Measurements from ENCODE around the gene SERPINA9.

The SERPINA9 gene

GRCh38 chr14:94448071-94448808 lies 27.8 kb downstream of the SERPINA9 start:
- no peak overlapping the region for H2AFZ ChIP-seq
- peaks cover 2% of the 10 kb centered on the region for H3K4me1 ChIP-seq
- H3K9me3 ChIP-seq (ENCODE audit: control insufficient read depth, low read length) = no peaks in the 10 kb centered on the region
- H3K27me3 ChIP-seq (ENCODE audit: control insufficient read depth, insufficient read depth, low read length) = no peaks in the 10 kb centered on the region
- TF ChIP-seq CTCF (IDR thresholded peaks at IDR 0.05) = no peak
- H3K36me3 ChIP-seq (ENCODE audit: control insufficient read depth, insufficient read depth, low read length) = no peaks in the 10 kb centered on the region
- H3K4me3 ChIP-seq (ENCODE audit: low read depth, low read length) = no peak overlapping the region
- no peak overlapping the region for H3K27ac ChIP-seq
- H3K9ac ChIP-seq = no peak overlapping the region
- no peak overlapping the region for H3K4me2 ChIP-seq (ENCODE audit: low read length)
- no peaks in the 10 kb centered on the region for H3K79me2 ChIP-seq

GRCh38 chr14:94447206-94447605 lies 28.8 kb downstream of the SERPINA9 start:
- Histone ChIP-seq H3K4me1 (peaks cover 2% of the 10 kb centered on the region), H3K9ac (no peak overlapping the region), H3K27me3 (ENCODE audit: control insufficient read depth, insufficient read depth, low read length) (no peaks in the 10 kb centered on the region), H3K4me3 (ENCODE audit: low read depth, low read length) (no peak overlapping the region), H3K9me3 (ENCODE audit: control insufficient read depth, low read length) (no peaks in the 10 kb centered on the region), H3K4me2 (ENCODE audit: low read length) (no peak overlapping the region), H3K27ac (no peak overlapping the region), H3K79me2 (no peaks in the 10 kb centered on the region), H3K36me3 (ENCODE audit: control insufficient read depth, insufficient read depth, low read length) (no peaks in the 10 kb centered on the region), H2AFZ (no peak overlapping the region)
- no peak for TF ChIP-seq CTCF (IDR thresholded peaks at IDR 0.05)

GRCh38 chr14:94446126-94446525 lies 29.9 kb downstream of the SERPINA9 start:
- Histone ChIP-seq H3K4me2 (ENCODE audit: low read length) (no peak overlapping the region), H3K27me3 (ENCODE audit: control insufficient read depth, insufficient read depth, low read length) (no peaks in the 10 kb centered on the region), H3K27ac (no peak overlapping the region), H2AFZ (no peak overlapping the region), H3K36me3 (ENCODE audit: control insufficient read depth, insufficient read depth, low read length) (no peaks in the 10 kb centered on the region), H3K9me3 (ENCODE audit: control insufficient read depth, low read length) (no peaks in the 10 kb centered on the region), H3K4me3 (ENCODE audit: low read depth, low read length) (no peak overlapping the region), H3K9ac (no peak overlapping the region), H3K4me1 (peaks cover 2% of the 10 kb centered on the region), H3K79me2 (no peaks in the 10 kb centered on the region)
- TF ChIP-seq CTCF (IDR thresholded peaks at IDR 0.05) = no peak

GRCh38 chr14:94445003-94445402 lies 31.0 kb downstream of the SERPINA9 start:
- Histone ChIP-seq H2AFZ (no peak overlapping the region), H3K4me1 (peaks cover 1% of the 10 kb centered on the region), H3K9me3 (ENCODE audit: control insufficient read depth, low read length) (no peaks in the 10 kb centered on the region), H3K79me2 (no peaks in the 10 kb centered on the region), H3K4me2 (ENCODE audit: low read length) (no peak overlapping the region), H3K4me3 (ENCODE audit: low read depth, low read length) (no peak overlapping the region), H3K36me3 (ENCODE audit: control insufficient read depth, insufficient read depth, low read length) (no peaks in the 10 kb centered on the region), H3K27me3 (ENCODE audit: control insufficient read depth, insufficient read depth, low read length) (no peaks in the 10 kb centered on the region), H3K27ac (no peak overlapping the region), H3K9ac (no peak overlapping the region)
- no peak for TF ChIP-seq CTCF (IDR thresholded peaks at IDR 0.05)
